ENCODE results near the gene B4GALT2.

DNA sequence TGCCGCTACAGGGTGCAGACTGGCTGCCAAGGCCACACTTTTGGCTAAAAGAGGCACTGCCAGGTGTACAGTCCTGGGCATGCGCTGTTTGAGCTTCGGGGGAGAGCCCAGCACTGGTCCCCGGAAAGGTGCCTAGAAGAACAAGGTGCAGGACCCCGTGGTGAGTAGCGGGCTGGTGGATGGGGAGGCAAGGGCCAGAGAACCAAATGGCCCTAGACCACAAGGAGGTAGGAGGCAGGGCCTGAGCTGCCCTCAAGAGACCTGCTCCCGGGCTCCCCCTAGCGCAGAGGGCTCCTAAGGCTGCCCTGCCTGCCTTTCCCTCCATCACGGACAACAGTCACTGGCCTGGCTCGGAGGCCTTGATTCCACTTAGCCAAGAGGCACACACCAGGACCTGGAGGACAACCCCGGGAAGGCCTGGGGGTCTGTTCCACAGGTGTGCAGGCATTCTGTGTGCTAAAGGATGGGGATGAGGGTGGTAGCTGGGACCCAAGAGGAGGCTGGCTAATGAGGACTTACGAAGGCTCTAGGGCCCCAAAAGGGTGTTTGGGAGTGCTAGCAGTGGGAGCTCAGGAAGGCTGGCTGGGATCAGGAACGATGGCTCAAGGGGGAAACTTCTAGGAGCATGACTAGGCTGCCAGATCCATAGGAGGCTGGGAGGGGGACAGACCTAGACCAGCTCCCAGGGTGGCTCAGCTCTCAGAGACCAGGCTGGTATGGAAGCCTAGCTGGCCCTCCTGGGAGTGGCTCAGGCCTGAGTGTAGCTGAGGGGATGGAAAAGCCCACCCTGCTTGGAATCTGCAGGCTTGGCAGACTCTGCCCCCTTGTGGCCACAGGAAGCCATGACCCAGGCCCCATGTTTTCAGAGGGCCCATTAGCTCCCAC lies 44.7 kb upstream of the B4GALT2 start:
- TF ChIP-seq, protein P1, sequence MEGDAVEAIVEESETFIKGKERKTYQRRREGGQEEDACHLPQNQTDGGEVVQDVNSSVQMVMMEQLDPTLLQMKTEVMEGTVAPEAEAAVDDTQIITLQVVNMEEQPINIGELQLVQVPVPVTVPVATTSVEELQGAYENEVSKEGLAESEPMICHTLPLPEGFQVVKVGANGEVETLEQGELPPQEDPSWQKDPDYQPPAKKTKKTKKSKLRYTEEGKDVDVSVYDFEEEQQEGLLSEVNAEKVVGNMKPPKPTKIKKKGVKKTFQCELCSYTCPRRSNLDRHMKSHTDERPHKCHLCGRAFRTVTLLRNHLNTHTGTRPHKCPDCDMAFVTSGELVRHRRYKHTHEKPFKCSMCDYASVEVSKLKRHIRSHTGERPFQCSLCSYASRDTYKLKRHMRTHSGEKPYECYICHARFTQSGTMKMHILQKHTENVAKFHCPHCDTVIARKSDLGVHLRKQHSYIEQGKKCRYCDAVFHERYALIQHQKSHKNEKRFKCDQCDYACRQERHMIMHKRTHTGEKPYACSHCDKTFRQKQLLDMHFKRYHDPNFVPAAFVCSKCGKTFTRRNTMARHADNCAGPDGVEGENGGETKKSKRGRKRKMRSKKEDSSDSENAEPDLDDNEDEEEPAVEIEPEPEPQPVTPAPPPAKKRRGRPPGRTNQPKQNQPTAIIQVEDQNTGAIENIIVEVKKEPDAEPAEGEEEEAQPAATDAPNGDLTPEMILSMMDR (IDR thresholded peaks at IDR 0.05; ENCODE audit: extremely low read depth in 1 of 2, insufficient read depth in 1 of 2, low read depth in 1 of 2, low read length in 2 of 2), result peak; percentile 63 to 91
- TF ChIP-seq FOS (IDR thresholded peaks at IDR 0.05; ENCODE audit: borderline replicate concordance, insufficient read depth, low read length), result no peak
- no peak for TF ChIP-seq JUN (IDR thresholded peaks at IDR 0.05; ENCODE audit: borderline replicate concordance, insufficient read depth, insufficient read length, low read depth)
- TF ChIP-seq POLR2A (IDR thresholded peaks at IDR 0.05; ENCODE audit: low read depth, low read length), result no peak

Data from endothelial cell of umbilical vein (primary cell).